Measurements from ENCODE around the gene RASSF3. TPM values are rescaled to one million over a fixed set of nuclear protein-coding genes. Genes with fewer than 3 reads are reported as not detected.
A peak's percentile ranks its signal among the peaks of the same experiment; 100 is the strongest.

The RASSF3 gene
- total and polyA plus RNA-seq, 9 donors, result 18.2 to 64.5 (median 33.3) TPM

DNA sequence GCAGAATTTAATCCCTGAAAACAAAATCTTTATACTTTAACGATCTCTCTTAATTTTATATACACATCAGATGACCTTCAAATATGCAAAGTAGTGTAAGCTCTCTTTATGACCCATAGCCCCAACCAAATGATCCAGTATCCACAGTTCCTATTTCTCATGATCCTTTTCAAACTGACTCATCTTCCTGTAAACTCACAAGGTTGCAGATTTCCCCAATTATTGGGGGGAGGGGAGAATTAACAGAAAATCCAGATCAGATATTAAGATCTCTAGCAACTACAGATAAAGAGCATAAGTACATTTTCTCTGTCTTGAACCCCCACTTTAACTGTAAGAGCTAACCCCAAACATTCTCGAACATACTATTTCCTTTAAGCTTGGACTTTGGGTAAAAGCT is 136.4 kb downstream of the RASSF3 start:
- intact Hi-C loops (cut with DNase I), result no loop called here
- Histone ChIP-seq H3K27me3 (no peaks in the 10 kb centered on the region), H3K27ac (no peak overlapping the region), H3K36me3 (no peaks in the 10 kb centered on the region), H3K9me3 (no peaks in the 10 kb centered on the region), H3K4me1 (ENCODE audit: insufficient read depth) (no peaks in the 10 kb centered on the region), H3K4me3 (no peak overlapping the region)
- no peak for DNase-seq
- TF ChIP-seq, protein P1, sequence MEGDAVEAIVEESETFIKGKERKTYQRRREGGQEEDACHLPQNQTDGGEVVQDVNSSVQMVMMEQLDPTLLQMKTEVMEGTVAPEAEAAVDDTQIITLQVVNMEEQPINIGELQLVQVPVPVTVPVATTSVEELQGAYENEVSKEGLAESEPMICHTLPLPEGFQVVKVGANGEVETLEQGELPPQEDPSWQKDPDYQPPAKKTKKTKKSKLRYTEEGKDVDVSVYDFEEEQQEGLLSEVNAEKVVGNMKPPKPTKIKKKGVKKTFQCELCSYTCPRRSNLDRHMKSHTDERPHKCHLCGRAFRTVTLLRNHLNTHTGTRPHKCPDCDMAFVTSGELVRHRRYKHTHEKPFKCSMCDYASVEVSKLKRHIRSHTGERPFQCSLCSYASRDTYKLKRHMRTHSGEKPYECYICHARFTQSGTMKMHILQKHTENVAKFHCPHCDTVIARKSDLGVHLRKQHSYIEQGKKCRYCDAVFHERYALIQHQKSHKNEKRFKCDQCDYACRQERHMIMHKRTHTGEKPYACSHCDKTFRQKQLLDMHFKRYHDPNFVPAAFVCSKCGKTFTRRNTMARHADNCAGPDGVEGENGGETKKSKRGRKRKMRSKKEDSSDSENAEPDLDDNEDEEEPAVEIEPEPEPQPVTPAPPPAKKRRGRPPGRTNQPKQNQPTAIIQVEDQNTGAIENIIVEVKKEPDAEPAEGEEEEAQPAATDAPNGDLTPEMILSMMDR (IDR thresholded peaks at IDR 0.05), result no peak
- TF ChIP-seq EP300 (IDR thresholded peaks at IDR 0.05) (no peak), POLR2A (IDR thresholded peaks at IDR 0.05) (no peak)
- WGBS, 3 donors, result 73 to 82% (median 74%) methylated on average over 2 of the region's 2 CpGs

MicroRNAs encoded within 50 kb of the gene (microRNA counts, 767-probe panel; counts per million panel counts)
- microRNA hsa-miR-548c-3p (530 counts per million, percentile 78 among the panel's probes with 10 or more counts), microRNA hsa-miR-548c-5p (530 counts per million, percentile 78 among the panel's probes with 10 or more counts), microRNA hsa-miR-548z (530 counts per million, percentile 78 among the panel's probes with 10 or more counts)

Small RNAs within 50 kb of the gene (microRNA-seq; reads per million reads assigned to microRNA genes)
- gene MIR548C (0 reads per million in 3 donors), gene MIR548Z (0 reads per million in 3 donors)

Small RNAs within 50 kb of the gene (small RNA-seq; reads per million reads assigned to genes)
- gene MIR548C, result not detected
- not detected for gene MIR548Z
- not detected for gene RF00137

Other genes starting within 250 kb of the RASSF3 start
- not detected for gene C12orf56, start 219.7 kb upstream of the RASSF3 start, total RNA-seq
- gene C12orf56, start 219.7 kb upstream of the RASSF3 start, polyA plus RNA-seq, result not detected
- gene XPOT, start 206.1 kb upstream of the RASSF3 start, total RNA-seq, result 100 to 1,000 TPM in 1 of 7 donors, 10 to 100 TPM in 6; 19.7 to 170 (median 37.9) TPM
- 10 to 100 TPM; 13.2 to 33.8 TPM for gene XPOT, start 206.1 kb upstream of the RASSF3 start, polyA plus RNA-seq
- 10 to 100 TPM; 15.7 to 25.4 (median 19.8) TPM for gene TBK1, start 158.4 kb upstream of the RASSF3 start, total RNA-seq
- gene TBK1, start 158.4 kb upstream of the RASSF3 start, polyA plus RNA-seq, result 10 to 100 TPM; 11.9 to 15.8 TPM
- gene GNS, start 148.9 kb downstream of the RASSF3 start, total RNA-seq, result 100 to 1,000 TPM in 5 of 7 donors, 10 to 100 TPM in 2; 81.2 to 165 (median 101) TPM
- gene GNS, start 148.9 kb downstream of the RASSF3 start, polyA plus RNA-seq, result 100 to 1,000 TPM in 1 of 2 donors, 10 to 100 TPM in 1; 63.9 to 278 TPM
- 1 to 10 TPM; 1.6 to 5.2 (median 2.7) TPM for gene TBC1D30, start 214.2 kb downstream of the RASSF3 start, total RNA-seq
- gene TBC1D30, start 214.2 kb downstream of the RASSF3 start, polyA plus RNA-seq, result 1 to 10 TPM; 1.1 to 2.6 TPM